RWPE2 (cell line): ENCODE data around the gene USP2.

Experiments
- ATAC-seq: fragments of 200-7000 bp; cut with Tn5 transposase; 3 replicates; pipeline ENCODE4 v1.9.1; 2021; ENCODE audit warnings: low read depth
- DNase-seq: peaks from one replicate; pipeline ENCODE4 v3.0.0-alpha.2; 2020; ENCODE audit warnings: low spot score
- H3K27ac ChIP-seq: fragments of 450-650 bp; 2 replicates; pipeline ENCODE4 v1.5.1; 2017; ENCODE audit warnings: mild to moderate bottlenecking; ENCODE audit not compliant: poor library complexity, severe bottlenecking
- H3K27me3 ChIP-seq: fragments of 250-450 bp; sonication (Bioruptor Pico); 2 replicates; pipeline ENCODE4 v1.5.1; 2021; ENCODE audit warnings: mild to moderate bottlenecking, moderate library complexity; ENCODE audit not compliant: insufficient read depth, poor library complexity, severe bottlenecking
- H3K36me3 ChIP-seq: fragments of 250-450 bp; sonication (Bioruptor Pico); 2 replicates; pipeline ENCODE4 v1.5.1; 2020; ENCODE audit warnings: low read depth, mild to moderate bottlenecking, moderate library complexity
- H3K4me1 ChIP-seq: fragments of 250-450 bp; sonication (Bioruptor Pico); 2 replicates; pipeline ENCODE4 v1.5.1; 2021; ENCODE audit warnings: mild to moderate bottlenecking, moderate library complexity; ENCODE audit not compliant: insufficient read depth, poor library complexity, severe bottlenecking
- H3K4me3 ChIP-seq: fragments of 250-450 bp; sonication (Bioruptor Pico); 2 replicates; pipeline ENCODE4 v1.5.1; 2021; ENCODE audit warnings: mild to moderate bottlenecking, moderate library complexity; ENCODE audit not compliant: severe bottlenecking
- H3K9me3 ChIP-seq: fragments of 250-450 bp; sonication (Bioruptor Pico); 2 replicates; pipeline ENCODE4 v1.5.1; 2021; ENCODE audit warnings: mild to moderate bottlenecking, moderate library complexity; ENCODE audit not compliant: severe bottlenecking
- TF ChIP-seq, protein P1 (sequence below): fragments of 450-650 bp; IDR thresholded peaks from one replicate; pipeline ENCODE4 v1.5.1; 2017; ENCODE audit warnings: mild to moderate bottlenecking, moderate library complexity; ENCODE audit not compliant: poor library complexity, severe bottlenecking

The USP2 gene

DNA sequence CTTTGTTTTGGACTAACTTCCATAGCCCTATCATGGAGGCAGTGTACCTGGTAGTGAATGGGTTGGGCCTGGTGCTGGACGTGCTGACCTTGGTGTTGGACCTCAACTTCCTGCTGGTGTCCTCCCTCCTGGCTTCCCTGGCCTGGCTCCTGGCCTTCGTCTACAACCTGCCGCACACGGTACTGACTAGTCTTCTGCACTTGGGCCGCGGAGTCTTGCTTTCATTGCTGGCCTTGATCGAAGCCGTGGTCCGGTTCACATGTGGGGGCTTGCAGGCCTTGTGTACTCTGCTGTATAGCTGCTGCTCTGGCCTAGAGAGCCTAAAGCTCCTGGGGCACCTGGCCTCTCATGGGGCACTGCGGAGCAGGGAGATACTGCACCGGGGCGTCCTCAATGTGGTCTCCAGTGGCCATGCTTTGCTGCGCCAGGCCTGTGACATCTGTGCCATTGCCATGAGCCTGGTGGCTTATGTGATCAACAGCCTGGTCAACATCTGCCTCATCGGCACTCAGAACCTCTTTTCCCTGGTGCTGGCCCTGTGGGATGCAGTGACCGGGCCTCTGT, 46.3 kb downstream of the USP2 start:
- Histone ChIP-seq H3K36me3 (peaks cover 10% of the 10 kb centered on the region; the same call in 1 of the 2 replicates), H3K27ac (peak overlapping the region; percentile 43), H3K27me3 (peaks cover 5% of the 10 kb centered on the region), H3K4me1 (peaks cover 10% of the 10 kb centered on the region), H3K9me3 (no peaks in the 10 kb centered on the region), H3K4me3 (peak overlapping the region; percentile 87)
- TF ChIP-seq, protein P1, sequence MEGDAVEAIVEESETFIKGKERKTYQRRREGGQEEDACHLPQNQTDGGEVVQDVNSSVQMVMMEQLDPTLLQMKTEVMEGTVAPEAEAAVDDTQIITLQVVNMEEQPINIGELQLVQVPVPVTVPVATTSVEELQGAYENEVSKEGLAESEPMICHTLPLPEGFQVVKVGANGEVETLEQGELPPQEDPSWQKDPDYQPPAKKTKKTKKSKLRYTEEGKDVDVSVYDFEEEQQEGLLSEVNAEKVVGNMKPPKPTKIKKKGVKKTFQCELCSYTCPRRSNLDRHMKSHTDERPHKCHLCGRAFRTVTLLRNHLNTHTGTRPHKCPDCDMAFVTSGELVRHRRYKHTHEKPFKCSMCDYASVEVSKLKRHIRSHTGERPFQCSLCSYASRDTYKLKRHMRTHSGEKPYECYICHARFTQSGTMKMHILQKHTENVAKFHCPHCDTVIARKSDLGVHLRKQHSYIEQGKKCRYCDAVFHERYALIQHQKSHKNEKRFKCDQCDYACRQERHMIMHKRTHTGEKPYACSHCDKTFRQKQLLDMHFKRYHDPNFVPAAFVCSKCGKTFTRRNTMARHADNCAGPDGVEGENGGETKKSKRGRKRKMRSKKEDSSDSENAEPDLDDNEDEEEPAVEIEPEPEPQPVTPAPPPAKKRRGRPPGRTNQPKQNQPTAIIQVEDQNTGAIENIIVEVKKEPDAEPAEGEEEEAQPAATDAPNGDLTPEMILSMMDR: no peak
- DNase-seq (no peak), ATAC-seq (no peak)

DNA sequence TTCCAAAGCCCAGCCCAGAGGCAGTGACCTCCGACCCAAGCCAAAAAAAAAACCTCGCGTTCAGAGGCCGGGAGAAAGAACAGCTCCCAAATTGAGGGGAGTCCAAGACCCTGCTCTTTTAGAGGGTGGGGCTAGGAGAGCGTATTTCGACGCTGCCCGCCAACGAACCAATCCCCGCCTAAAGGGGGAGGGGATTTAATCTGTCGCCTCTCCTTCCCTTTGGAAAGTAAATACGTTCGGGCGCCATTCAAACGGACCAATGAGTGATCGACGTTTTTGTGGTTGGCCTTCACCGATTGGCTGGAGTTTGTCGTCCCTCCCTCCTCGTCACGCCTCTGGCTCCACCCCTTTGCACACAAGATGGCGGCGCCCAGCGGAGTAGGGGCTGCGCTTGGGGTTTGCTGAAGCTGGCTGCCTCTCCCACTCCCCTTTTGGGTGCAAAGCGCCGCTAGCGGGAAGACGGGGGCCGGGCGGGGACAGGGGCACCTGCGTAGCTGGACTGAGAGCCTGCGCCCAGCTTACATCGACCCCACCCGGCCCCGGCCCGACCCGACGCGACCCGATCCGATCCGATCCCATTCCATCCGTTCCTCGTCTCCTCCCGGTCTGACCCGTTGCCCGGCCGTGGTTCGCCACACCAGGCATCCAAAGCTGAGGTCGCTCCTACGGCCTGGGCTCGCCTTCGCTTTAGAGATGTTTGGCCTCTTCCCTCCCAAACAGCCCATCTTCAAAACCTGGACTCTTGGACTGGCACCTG, 47.1 kb downstream of the USP2 start, which contains the start of gene RNF26:
Gene RNF26, plus strand, starts transcription at position 354 of the 757 bp plus-strand sequence. CDS start 596 bp downstream, outside the sequence.
- ATAC-seq (peak; percentile 86), DNase-seq (peak; percentile 93)
- Histone ChIP-seq H3K27ac (peak within 1 kb of the TSS; percentile 43), H3K4me1 (peaks cover 10% of the 10 kb centered on the region), H3K4me3 (peak within 1 kb of the TSS; percentile 87), H3K9me3 (no peaks in the 10 kb centered on the region), H3K36me3 (peaks cover 10% of the 10 kb centered on the region; the same call in 1 of the 2 replicates), H3K27me3 (no peaks in the 10 kb centered on the region)
- TF ChIP-seq, protein P1: no peak

DNA sequence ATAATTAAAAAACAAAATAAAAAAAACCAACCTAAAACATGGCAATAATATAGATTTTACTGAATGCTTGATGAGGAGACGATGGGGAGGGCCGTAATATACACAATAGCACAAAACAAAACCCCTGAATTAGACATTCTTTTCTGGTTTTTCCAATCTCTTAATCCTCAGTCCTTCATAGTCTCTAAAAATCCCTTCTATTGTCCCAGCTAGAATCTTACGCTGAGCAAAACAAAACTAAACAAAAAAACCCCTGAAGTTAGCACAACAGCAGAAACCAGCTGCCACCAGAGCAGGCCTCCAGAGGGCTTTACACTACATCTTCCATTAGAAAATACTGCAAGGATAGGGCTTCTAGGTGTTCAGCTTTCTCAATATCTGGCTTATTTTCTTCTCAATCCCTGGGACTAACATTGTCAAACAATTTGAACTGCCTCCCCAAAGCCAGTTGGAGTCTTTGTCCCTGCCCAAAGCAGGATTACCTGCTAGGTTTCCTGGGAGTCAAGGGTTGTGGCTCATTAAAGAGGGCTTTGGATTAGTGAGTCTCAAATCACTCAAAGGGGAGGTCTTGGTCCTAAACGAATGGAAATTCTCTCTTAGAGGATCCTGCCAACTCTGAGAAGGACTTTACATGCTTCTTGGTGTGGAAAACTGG, 49.3 kb downstream of the USP2 start:
- Histone ChIP-seq H3K9me3 (no peaks in the 10 kb centered on the region), H3K4me1 (peaks cover 2% of the 10 kb centered on the region), H3K4me3 (no peak overlapping the region), H3K27me3 (no peaks in the 10 kb centered on the region), H3K36me3 (peaks cover 9% of the 10 kb centered on the region; the same call in 1 of the 2 replicates), H3K27ac (no peak overlapping the region)
- TF ChIP-seq, protein P1: no peak
- DNase-seq (no peak), ATAC-seq (no peak)

DNA sequence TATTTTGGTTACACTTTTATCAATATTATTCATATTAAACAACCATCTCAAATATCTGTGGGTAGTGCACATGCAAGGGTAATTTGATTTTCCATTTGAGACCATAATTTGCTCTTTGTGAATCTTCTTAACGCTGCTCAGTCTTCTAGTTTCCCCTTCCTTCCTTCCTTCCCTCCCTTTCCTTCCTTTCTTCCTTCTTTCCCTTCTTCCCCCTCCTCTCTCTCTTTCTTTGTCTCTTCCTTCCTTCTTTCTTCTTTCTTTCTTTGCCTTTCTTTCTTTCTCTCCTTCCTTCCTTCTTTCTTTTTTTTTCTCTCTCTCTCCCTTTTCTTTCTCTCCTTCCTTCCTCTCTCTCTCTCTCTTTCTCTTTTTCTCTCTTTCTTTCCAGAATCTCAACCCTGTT, 51.3 kb downstream of the USP2 start:
- TF ChIP-seq, protein P1: no peak

More for the DNA sequence above, 51.3 kb downstream of the USP2 start:
- no peaks in the 10 kb centered on the region for H3K9me3 ChIP-seq
- no peak overlapping the region for H3K27ac ChIP-seq
- ATAC-seq: no peak
- H3K36me3 ChIP-seq: no peaks in the 10 kb centered on the region
- no peaks in the 10 kb centered on the region for H3K27me3 ChIP-seq
- no peaks in the 10 kb centered on the region for H3K4me1 ChIP-seq
- DNase-seq: no peak
- H3K4me3 ChIP-seq: no peak overlapping the region
